SU-DHL-6 (cell line): ENCODE data around the gene ANGPTL8.

Experiments
- H2AFZ ChIP-seq: fragments of 200-600 bp; sonication (generic); 2 replicates; pipeline ENCODE4 v1.6.1; 2014; ENCODE audit warnings: low read depth, mild to moderate bottlenecking, moderate library complexity, mixed read lengths, antibody characterized with exemption, low read length; ENCODE audit not compliant: severe bottlenecking
- H3F3A ChIP-seq: fragments of 200-600 bp; shearing (Covaris generic); 2 replicates; pipeline ENCODE4 v1.6.0; 2016; ENCODE audit warnings: antibody characterized with exemption, mild to moderate bottlenecking; ENCODE audit not compliant: insufficient read depth
- H3K27ac ChIP-seq: fragments of 200-600 bp; sonication (generic); 2 replicates; pipeline ENCODE4 v1.5.1; 2016; ENCODE audit warnings: low read depth, mild to moderate bottlenecking, low read length, moderate library complexity, mixed read lengths
- H3K27me3 ChIP-seq: fragments of 200-600 bp; sonication (generic), shearing (Covaris generic); 2 replicates; pipeline ENCODE4 v1.6.0; 2014; ENCODE audit warnings: mild to moderate bottlenecking, low read length
- H3K36me3 ChIP-seq: fragments of 200-600 bp; sonication (generic); 2 replicates; pipeline ENCODE4 v1.6.1; 2014; ENCODE audit warnings: mild to moderate bottlenecking, low read length, mixed read lengths
- H3K4me2 ChIP-seq: fragments of 300-600, 200-600 bp; shearing (Covaris generic), sonication (generic); 2 replicates; pipeline ENCODE4 v1.6.0; 2014; ENCODE audit warnings: low read length, low read depth, mild to moderate bottlenecking; ENCODE audit not compliant: poor library complexity, severe bottlenecking
- H3K4me3 ChIP-seq: fragments of 200-600 bp; sonication (generic); 2 replicates; pipeline ENCODE4 v1.5.1; 2014; ENCODE audit warnings: antibody characterized with exemption, low read length, mild to moderate bottlenecking, mixed read lengths; ENCODE audit not compliant: insufficient read depth, poor library complexity, severe bottlenecking
- H3K79me2 ChIP-seq: fragments of 200-600 bp; sonication (generic); 2 replicates; pipeline ENCODE4 v1.6.1; 2014; ENCODE audit warnings: mild to moderate bottlenecking, low read length, moderate library complexity; ENCODE audit not compliant: insufficient read depth
- H3K9ac ChIP-seq: fragments of 200-600 bp; sonication (generic); 2 replicates; pipeline ENCODE4 v1.7.0; 2014; ENCODE audit warnings: mild to moderate bottlenecking, low read length
- H3K9me2 ChIP-seq: fragments of 200-600 bp; sonication (generic); replicated peaks from 2 replicates; pipeline ENCODE4 v1.6.1; 2014; ENCODE audit warnings: low read length; ENCODE audit not compliant: insufficient read depth
- H3K9me3 ChIP-seq: fragments of 200-600 bp; sonication (generic); 2 replicates; pipeline ENCODE4 v1.6.1; 2014; ENCODE audit warnings: low read length, mixed read lengths; ENCODE audit not compliant: insufficient read depth
- H4K20me1 ChIP-seq: fragments of 200-600 bp; sonication (generic); 2 replicates; pipeline ENCODE4 v1.6.1; 2014; ENCODE audit warnings: low read depth, mild to moderate bottlenecking, antibody characterized with exemption, low read length, moderate library complexity, mixed read lengths
- CTCF ChIP-seq: fragments of 200-600 bp; sonication (generic); IDR thresholded peaks from one replicate; pipeline ENCODE4 v1.5.1; 2017; ENCODE audit warnings: antibody characterized with exemption, mild to moderate bottlenecking, low read length, moderate library complexity; ENCODE audit not compliant: insufficient read depth, poor library complexity, severe bottlenecking
- EZH2phosphoT487 ChIP-seq: fragments of 200-600 bp; sonication (generic), shearing (Covaris generic); conservative IDR thresholded peaks from 2 replicates; pipeline ENCODE4 v1.6.1; 2018; ENCODE audit warnings: mild to moderate bottlenecking, antibody characterized with exemption, low read length, moderate library complexity, mixed read lengths

The ANGPTL8 gene

GRCh38 chr19:11197291-11198174 is 41.9 kb upstream of the ANGPTL8 start, which contains the start of gene KANK2:
TSS of gene KANK2 (minus strand) at chr19:11197545. CDS start at chr19:11194511, 3,034 bp downstream.
- H3K36me3 ChIP-seq: no peaks in the 10 kb centered on the region
- H3K27me3 ChIP-seq: no peaks in the 10 kb centered on the region
- peak within 1 kb of the TSS; percentile 90 for H2AFZ ChIP-seq
- no peaks in the 10 kb centered on the region for H4K20me1 ChIP-seq
- H3K4me2 ChIP-seq: peak within 1 kb of the TSS; percentile 75
- TF ChIP-seq EZH2phosphoT487 (no peak), CTCF (no peak)
- H3F3A ChIP-seq: 0 out of 2 replicates have a peak, but pooled peaks cover 4% of the 10 kb centered on the region
- H3K79me2 ChIP-seq: no peaks in the 10 kb centered on the region
- H3K9me3 ChIP-seq: no peaks in the 10 kb centered on the region
- peak within 1 kb of the TSS; percentile 77 for H3K9ac ChIP-seq
- no peaks in the 10 kb centered on the region for H3K9me2 ChIP-seq
- peak within 1 kb of the TSS; percentile 44; the same call in 1 of the 2 replicates for H3K27ac ChIP-seq
- peak within 1 kb of the TSS; percentile 76 for H3K4me3 ChIP-seq

- no peaks in the 10 kb centered on the region for H3K9me2 ChIP-seq
- peak overlapping the region; percentile 13; the same call in 1 of the 2 replicates for H3K27ac ChIP-seq
- 0 out of 2 replicates have a peak, but pooled peaks cover 4% of the 10 kb centered on the region for H3F3A ChIP-seq
- peak overlapping the region; percentile 90 for H2AFZ ChIP-seq
- H4K20me1 ChIP-seq: no peaks in the 10 kb centered on the region
- no peaks in the 10 kb centered on the region for H3K9me3 ChIP-seq
- H3K4me3 ChIP-seq: peak overlapping the region; percentile 76
- no peaks in the 10 kb centered on the region for H3K27me3 ChIP-seq
- peak overlapping the region; percentile 77 for H3K9ac ChIP-seq
- H3K79me2 ChIP-seq: no peaks in the 10 kb centered on the region
- TF ChIP-seq CTCF (no peak), EZH2phosphoT487 (no peak)
- H3K36me3 ChIP-seq: no peaks in the 10 kb centered on the region
- H3K4me2 ChIP-seq: peak overlapping the region; percentile 75
Measured at GRCh38 chr19:11198175-11198534, 41.3 kb upstream of the ANGPTL8 start.

GRCh38 chr19:11198769-11199424 is 40.5 kb upstream of the ANGPTL8 start:
- 0 out of 2 replicates have a peak, but pooled peaks cover 4% of the 10 kb centered on the region for H3F3A ChIP-seq
- no peaks in the 10 kb centered on the region for H3K27me3 ChIP-seq
- TF ChIP-seq EZH2phosphoT487 (no peak), CTCF (no peak)
- H2AFZ ChIP-seq: no peak overlapping the region
- H4K20me1 ChIP-seq: no peaks in the 10 kb centered on the region
- H3K4me3 ChIP-seq: no peak overlapping the region
- no peak overlapping the region for H3K9ac ChIP-seq
- no peak overlapping the region for H3K27ac ChIP-seq
- no peaks in the 10 kb centered on the region for H3K9me2 ChIP-seq
- no peaks in the 10 kb centered on the region for H3K79me2 ChIP-seq
- no peaks in the 10 kb centered on the region for H3K36me3 ChIP-seq
- H3K4me2 ChIP-seq: no peak overlapping the region
- no peaks in the 10 kb centered on the region for H3K9me3 ChIP-seq
